HG03342 (cell line): Measurements from ENCODE around the gene C1QL1.

Experiments used
- ATAC-seq: cut with Tn5 transposase; IDR thresholded peaks from one replicate; pipeline ENCODE4 v1.9.1; 2021; ENCODE audit warnings: mild to moderate bottlenecking, moderate library complexity; ENCODE audit not compliant: unreplicated experiment

Gene C1QL1

DNA sequence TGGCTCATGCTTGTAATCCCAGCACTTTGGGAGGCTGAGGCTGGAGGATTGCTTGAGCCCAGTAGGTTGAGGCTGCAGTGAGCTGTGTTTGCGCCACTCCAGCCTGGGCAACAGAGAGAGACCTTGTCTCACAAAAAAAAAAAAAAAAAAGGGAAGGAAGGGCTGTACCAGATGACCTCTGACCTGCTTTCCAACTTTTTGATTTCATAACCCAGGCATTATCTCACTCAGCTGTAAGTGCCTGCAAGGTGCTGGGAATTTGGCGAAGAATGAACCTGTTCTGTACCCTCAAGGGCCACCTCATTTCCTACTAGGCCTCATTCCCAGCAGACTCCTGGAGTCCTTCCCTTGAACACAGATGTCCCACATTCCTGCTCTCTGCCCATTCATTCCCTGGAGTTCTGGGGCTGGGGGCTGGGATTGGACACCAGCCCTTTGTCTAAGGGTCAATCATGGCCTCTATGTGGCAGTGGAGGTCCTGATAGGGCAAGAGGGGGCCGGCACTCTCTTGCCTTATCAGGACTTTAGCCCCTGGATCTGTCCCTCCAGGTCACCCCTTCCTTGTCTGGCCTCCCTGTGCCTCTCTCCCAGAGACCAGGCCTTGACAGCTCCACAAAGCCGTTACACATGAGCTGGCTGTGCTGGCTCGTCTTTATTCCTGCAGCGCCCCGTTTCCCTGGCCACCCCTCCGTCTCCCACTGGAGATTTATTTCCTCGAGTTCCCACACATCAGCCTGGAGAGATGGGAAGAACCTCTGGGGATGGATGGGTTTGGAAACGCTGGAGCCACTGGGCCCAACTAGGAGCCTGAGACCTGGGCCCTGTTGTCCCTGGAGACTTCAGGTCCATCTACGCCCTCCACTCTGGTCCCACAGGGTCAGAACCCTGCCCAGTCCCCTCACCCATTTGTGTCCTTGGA, 52.0 kb downstream of the C1QL1 start:
- ATAC-seq: no peak

DNA sequence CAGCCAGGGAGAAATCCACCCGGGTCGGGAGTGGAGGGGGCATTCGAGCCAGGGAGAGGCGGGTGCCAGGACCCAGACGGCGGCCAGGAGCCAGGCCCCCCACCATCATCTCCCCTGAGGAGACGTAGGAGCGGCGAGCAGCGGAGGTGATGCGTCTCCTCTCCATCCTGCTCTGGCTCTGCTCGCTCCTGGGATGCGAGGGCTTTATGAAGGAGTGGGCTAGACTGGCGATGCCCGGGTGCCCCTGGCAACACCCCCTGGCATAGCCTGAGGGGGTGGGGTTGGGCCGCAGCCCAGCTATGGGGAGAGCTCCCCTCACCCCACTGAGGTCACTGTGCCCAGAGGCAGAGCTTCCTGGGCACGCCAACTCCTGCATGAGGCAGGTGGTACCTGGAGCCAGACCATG, 52.8 kb downstream of the C1QL1 start, which contains the start of gene GFAP:
Gene GFAP, minus strand, starts transcription at position 180 of the 406 bp plus-strand sequence. Its CDS starts 14 bp downstream, at position 166.
- ATAC-seq: no peak

DNA sequence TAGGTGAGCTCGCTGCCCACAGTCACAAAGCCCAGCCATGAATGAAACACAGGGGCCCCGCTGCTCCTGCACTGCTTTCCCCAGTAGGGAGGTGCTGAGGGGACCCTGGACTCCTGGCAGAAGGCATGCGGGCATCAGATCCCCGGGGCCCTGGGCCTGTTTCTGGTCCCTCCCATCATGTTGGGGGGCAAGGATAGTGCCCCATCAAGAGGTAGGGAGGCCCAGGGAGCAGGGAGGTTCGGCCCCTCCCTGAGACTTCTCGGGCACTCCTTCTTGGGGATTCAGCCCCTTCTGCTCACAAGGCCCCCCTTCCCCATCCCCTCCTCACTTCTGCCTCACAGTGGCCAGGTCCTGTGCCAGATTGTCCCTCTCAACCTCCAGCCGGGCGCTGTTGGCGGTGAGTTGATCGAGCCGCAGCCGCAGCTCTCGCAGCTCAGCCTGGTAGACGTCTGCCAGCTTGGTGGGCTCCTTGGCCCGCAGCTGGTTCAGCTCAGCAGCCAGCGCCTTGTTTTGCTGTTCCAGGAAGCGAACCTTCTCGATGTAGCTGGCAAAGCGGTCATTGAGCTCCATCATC, 53.3 kb downstream of the C1QL1 start:
- ATAC-seq: no peak

GRCh38 chr17:44914148-44914547, 54.0 kb downstream of the C1QL1 start:
- no peak for ATAC-seq

DNA sequence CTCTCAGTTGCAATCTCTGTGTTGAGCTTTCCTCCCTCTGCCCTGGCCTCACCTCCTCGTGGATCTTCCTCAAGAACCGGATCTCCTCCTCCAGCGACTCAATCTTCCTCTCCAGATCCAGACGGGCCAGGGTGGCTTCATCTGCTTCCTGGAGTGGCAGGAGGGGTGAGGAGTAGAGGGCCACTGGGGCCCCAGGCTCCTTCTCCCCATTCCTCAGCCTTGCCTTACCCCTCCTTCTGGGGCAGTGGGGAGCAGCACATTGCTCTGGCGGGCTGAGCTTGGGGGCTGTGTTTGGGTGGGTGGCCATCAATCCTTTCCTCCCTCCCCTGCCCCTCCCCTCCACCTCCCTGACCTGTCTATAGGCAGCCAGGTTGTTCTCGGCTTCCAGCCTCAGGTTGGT, 54.4 kb downstream of the C1QL1 start:
- no peak for ATAC-seq

GRCh38 chr17:44912763-44913544, 55.1 kb downstream of the C1QL1 start:
- no peak for ATAC-seq

- no peak for ATAC-seq
Observed at GRCh38 chr17:44911133-44912001, 56.7 kb downstream of the C1QL1 start.

- no peak for ATAC-seq
Observed at GRCh38 chr17:44910231-44911106, 57.6 kb downstream of the C1QL1 start.
